ACC112 (cell line): ENCODE data around the gene BASP1.

Experiments
- H2AFZ ChIP-seq: fragments of 200-600 bp; sonication (generic); one replicate; pipeline ENCODE4 v1.6.0; 2017; ENCODE audit warnings: antibody characterized with exemption, low read length; ENCODE audit not compliant: unreplicated experiment
- H3K27ac ChIP-seq: fragments of 200-600 bp; sonication (generic); 2 replicates; pipeline ENCODE4 v1.5.1; 2014; ENCODE audit warnings: low read depth, mild to moderate bottlenecking, antibody characterized with exemption, low read length, moderate library complexity
- H3K27me3 ChIP-seq: fragments of 200-600 bp; sonication (generic); 2 replicates; pipeline ENCODE4 v1.6.1; 2014; ENCODE audit warnings: mild to moderate bottlenecking, antibody characterized with exemption, low read length, moderate library complexity, mixed read lengths; ENCODE audit not compliant: insufficient read depth
- H3K36me3 ChIP-seq: fragments of 200-600 bp; sonication (generic); 2 replicates; pipeline ENCODE4 v1.6.1; 2016; ENCODE audit warnings: mild to moderate bottlenecking, antibody characterized with exemption, low read length, moderate library complexity, mixed read lengths; ENCODE audit not compliant: insufficient read depth
- H3K4me1 ChIP-seq: fragments of 200-600 bp; sonication (generic); one replicate; pipeline ENCODE4 v1.6.1; 2016; ENCODE audit warnings: low read length, mixed read lengths; ENCODE audit not compliant: insufficient read depth, unreplicated experiment, control insufficient read depth
- H3K4me3 ChIP-seq: fragments of 200-600 bp; sonication (generic); 2 replicates; pipeline ENCODE4 v1.5.1; 2014; ENCODE audit warnings: mild to moderate bottlenecking, low read depth, low read length
- H3K79me2 ChIP-seq: fragments of 200-600 bp; sonication (generic); one replicate; pipeline ENCODE4 v1.6.0; 2016; ENCODE audit warnings: low read length; ENCODE audit not compliant: control insufficient read depth, unreplicated experiment, insufficient read depth

BASP1 gene

GRCh38 chr5:17223367-17224185, 6.1 kb downstream of the BASP1 start:
- H3K27ac ChIP-seq = peak overlapping the region; percentile 59
- H3K4me3 ChIP-seq = peak overlapping the region; percentile 42
- H3K27me3 ChIP-seq = no peaks in the 10 kb centered on the region
- peaks cover 30% of the 10 kb centered on the region for H3K36me3 ChIP-seq
- H3K4me1 ChIP-seq = peaks cover 83% of the 10 kb centered on the region
- H2AFZ ChIP-seq = no peak overlapping the region
- H3K79me2 ChIP-seq = peaks cover 95% of the 10 kb centered on the region

- peaks cover 85% of the 10 kb centered on the region for H3K4me1 ChIP-seq
- H3K27ac ChIP-seq = peak overlapping the region; percentile 59
- H3K36me3 ChIP-seq = peaks cover 28% of the 10 kb centered on the region
- H2AFZ ChIP-seq = no peak overlapping the region
- no peaks in the 10 kb centered on the region for H3K27me3 ChIP-seq
- peak overlapping the region; percentile 42 for H3K4me3 ChIP-seq
- H3K79me2 ChIP-seq = peaks cover 93% of the 10 kb centered on the region
These were observed 7.6 kb downstream of the BASP1 start for GRCh38 chr5:17224858-17225511.

- H3K27ac ChIP-seq = 0 out of 2 replicates have a peak overlapping the region, but pooled peaks have one; percentile 59
- peaks cover 92% of the 10 kb centered on the region for H3K79me2 ChIP-seq
- peaks cover 80% of the 10 kb centered on the region for H3K4me1 ChIP-seq
These were observed 8.1 kb downstream of the BASP1 start for GRCh38 chr5:17225520-17225919.

GRCh38 chr5:17227868-17228267, 10.4 kb downstream of the BASP1 start:
- Histone ChIP-seq H2AFZ (no peak overlapping the region), H3K36me3 (peaks cover 30% of the 10 kb centered on the region), H3K27me3 (no peaks in the 10 kb centered on the region), H3K27ac (peak overlapping the region; percentile 59; the same call in 1 of the 2 replicates), H3K4me3 (no peak overlapping the region), H3K79me2 (peaks cover 92% of the 10 kb centered on the region), H3K4me1 (peaks cover 66% of the 10 kb centered on the region)

More at GRCh38 chr5:17225520-17225919, 8.1 kb downstream of the BASP1 start:
- Histone ChIP-seq H3K36me3 (peaks cover 28% of the 10 kb centered on the region), H2AFZ (no peak overlapping the region), H3K27me3 (no peaks in the 10 kb centered on the region), H3K4me3 (no peak overlapping the region)

GRCh38 chr5:17228821-17229291, 11.4 kb downstream of the BASP1 start:
- H3K4me3 ChIP-seq = peak overlapping the region; percentile 36; the same call in 1 of the 2 replicates
- H3K79me2 ChIP-seq = peaks cover 92% of the 10 kb centered on the region
- H3K27me3 ChIP-seq = no peaks in the 10 kb centered on the region
- no peak overlapping the region for H2AFZ ChIP-seq
- peaks cover 66% of the 10 kb centered on the region for H3K4me1 ChIP-seq
- H3K27ac ChIP-seq = peak overlapping the region; percentile 59
- peaks cover 24% of the 10 kb centered on the region for H3K36me3 ChIP-seq

GRCh38 chr5:17229313-17229712, 11.9 kb downstream of the BASP1 start:
- H2AFZ ChIP-seq = no peak overlapping the region

GRCh38 chr5:17230191-17230590, 12.8 kb downstream of the BASP1 start:
- H3K4me1 ChIP-seq = peaks cover 61% of the 10 kb centered on the region
- no peak overlapping the region for H2AFZ ChIP-seq
- H3K27me3 ChIP-seq = no peaks in the 10 kb centered on the region
- H3K36me3 ChIP-seq = peaks cover 29% of the 10 kb centered on the region
- H3K27ac ChIP-seq = no peak overlapping the region
- peaks cover 92% of the 10 kb centered on the region for H3K79me2 ChIP-seq
- H3K4me3 ChIP-seq = no peak overlapping the region

More at GRCh38 chr5:17229313-17229712, 11.9 kb downstream of the BASP1 start:
- Histone ChIP-seq H3K27me3 (no peaks in the 10 kb centered on the region), H3K4me3 (no peak overlapping the region), H3K27ac (peak overlapping the region; percentile 59), H3K36me3 (peaks cover 24% of the 10 kb centered on the region), H3K4me1 (peaks cover 66% of the 10 kb centered on the region), H3K79me2 (peaks cover 92% of the 10 kb centered on the region)

GRCh38 chr5:17230808-17231525, 13.5 kb downstream of the BASP1 start:
- H3K27ac ChIP-seq = no peak overlapping the region
- peaks cover 63% of the 10 kb centered on the region for H3K4me1 ChIP-seq
- H3K27me3 ChIP-seq = no peaks in the 10 kb centered on the region
- no peak overlapping the region for H3K4me3 ChIP-seq
- no peak overlapping the region for H2AFZ ChIP-seq
- peaks cover 91% of the 10 kb centered on the region for H3K79me2 ChIP-seq
- H3K36me3 ChIP-seq = peaks cover 29% of the 10 kb centered on the region

GRCh38 chr5:17232405-17232804, 15.0 kb downstream of the BASP1 start:
- H3K36me3 ChIP-seq = peaks cover 29% of the 10 kb centered on the region
- H3K79me2 ChIP-seq = peaks cover 96% of the 10 kb centered on the region
- H3K27ac ChIP-seq = no peak overlapping the region
- no peak overlapping the region for H3K4me3 ChIP-seq
- H3K27me3 ChIP-seq = no peaks in the 10 kb centered on the region
- H3K4me1 ChIP-seq = peaks cover 67% of the 10 kb centered on the region
- H2AFZ ChIP-seq = no peak overlapping the region

GRCh38 chr5:17233488-17233887, 16.1 kb downstream of the BASP1 start:
- no peaks in the 10 kb centered on the region for H3K27me3 ChIP-seq
- peaks cover 67% of the 10 kb centered on the region for H3K4me1 ChIP-seq
- no peak overlapping the region for H3K4me3 ChIP-seq
- H3K36me3 ChIP-seq = peaks cover 25% of the 10 kb centered on the region
- H3K27ac ChIP-seq = peak overlapping the region; percentile 49; the same call in 1 of the 2 replicates
- peaks cover 95% of the 10 kb centered on the region for H3K79me2 ChIP-seq
- H2AFZ ChIP-seq = no peak overlapping the region
